Measurements from ENCODE around the gene SEPTIN7.

SEPTIN7 gene

GRCh38 chr7:35820858-35821257 is 20.0 kb downstream of the SEPTIN7 start:
- DNase-seq (ENCODE audit: low read depth), result no peak
- TF ChIP-seq CTCF (IDR thresholded peaks at IDR 0.05; ENCODE audit: low read depth, low read length) (no peak), MYC (IDR thresholded peaks at IDR 0.05; ENCODE audit: low read depth, low read length) (no peak), MAX (IDR thresholded peaks at IDR 0.05; ENCODE audit: low read depth, low read length) (no peak), POLR2A (IDR thresholded peaks at IDR 0.05; ENCODE audit: extremely low read depth, insufficient read length) (no peak)
- no peak overlapping the region for H3K4me3 ChIP-seq (ENCODE audit: low read depth, low read length)

- no peak overlapping the region for H3K4me3 ChIP-seq (ENCODE audit: low read depth, low read length)
- TF ChIP-seq CTCF (IDR thresholded peaks at IDR 0.05; ENCODE audit: low read depth, low read length), result no peak
- no peak for TF ChIP-seq MAX (IDR thresholded peaks at IDR 0.05; ENCODE audit: low read depth, low read length)
- TF ChIP-seq POLR2A (IDR thresholded peaks at IDR 0.05; ENCODE audit: extremely low read depth, insufficient read length), result no peak
- TF ChIP-seq MYC (IDR thresholded peaks at IDR 0.05; ENCODE audit: low read depth, low read length), result no peak
- DNase-seq (ENCODE audit: low read depth), result no peak
These were observed 22.6 kb downstream of the SEPTIN7 start for GRCh38 chr7:35823440-35823839.

- TF ChIP-seq CTCF (IDR thresholded peaks at IDR 0.05; ENCODE audit: low read depth, low read length), result no peak
- no peak for TF ChIP-seq MAX (IDR thresholded peaks at IDR 0.05; ENCODE audit: low read depth, low read length)
- TF ChIP-seq POLR2A (IDR thresholded peaks at IDR 0.05; ENCODE audit: extremely low read depth, insufficient read length), result no peak
- TF ChIP-seq MYC (IDR thresholded peaks at IDR 0.05; ENCODE audit: low read depth, low read length), result no peak
- no peak overlapping the region for H3K4me3 ChIP-seq (ENCODE audit: low read depth, low read length)
- no peak for DNase-seq (ENCODE audit: low read depth)
These were observed 25.1 kb downstream of the SEPTIN7 start for GRCh38 chr7:35825974-35826373.

GRCh38 chr7:35826751-35827150 is 25.9 kb downstream of the SEPTIN7 start:
- no peak for DNase-seq (ENCODE audit: low read depth)
- TF ChIP-seq MYC (IDR thresholded peaks at IDR 0.05; ENCODE audit: low read depth, low read length) (no peak), MAX (IDR thresholded peaks at IDR 0.05; ENCODE audit: low read depth, low read length) (no peak), CTCF (IDR thresholded peaks at IDR 0.05; ENCODE audit: low read depth, low read length) (no peak), POLR2A (IDR thresholded peaks at IDR 0.05; ENCODE audit: extremely low read depth, insufficient read length) (no peak)
- no peak overlapping the region for H3K4me3 ChIP-seq (ENCODE audit: low read depth, low read length)

- no peak overlapping the region for H3K4me3 ChIP-seq (ENCODE audit: low read depth, low read length)
- DNase-seq (ENCODE audit: low read depth), result no peak
- TF ChIP-seq MYC (IDR thresholded peaks at IDR 0.05; ENCODE audit: low read depth, low read length) (no peak), CTCF (IDR thresholded peaks at IDR 0.05; ENCODE audit: low read depth, low read length) (no peak), MAX (IDR thresholded peaks at IDR 0.05; ENCODE audit: low read depth, low read length) (no peak), POLR2A (IDR thresholded peaks at IDR 0.05; ENCODE audit: extremely low read depth, insufficient read length) (no peak)
These were observed 28.0 kb downstream of the SEPTIN7 start for GRCh38 chr7:35828817-35829216.

GRCh38 chr7:35831208-35831607 is 30.4 kb downstream of the SEPTIN7 start:
- TF ChIP-seq MAX (IDR thresholded peaks at IDR 0.05; ENCODE audit: low read depth, low read length) (no peak), CTCF (IDR thresholded peaks at IDR 0.05; ENCODE audit: low read depth, low read length) (no peak), MYC (IDR thresholded peaks at IDR 0.05; ENCODE audit: low read depth, low read length) (no peak), POLR2A (IDR thresholded peaks at IDR 0.05; ENCODE audit: extremely low read depth, insufficient read length) (no peak)
- no peak for DNase-seq (ENCODE audit: low read depth)
- H3K4me3 ChIP-seq (ENCODE audit: low read depth, low read length), result no peak overlapping the region

Data from NB4 (cell line).